OCI-LY3 (cell line): ENCODE measurements around the gene CYP4A22.

Experiments used
- H2AFZ ChIP-seq: fragments of 200-600, 300-600 bp; shearing (Covaris generic); 2 replicates; pipeline ENCODE4 v1.6.0; 2014; ENCODE audit warnings: antibody characterized with exemption, low read depth, low read length
- H3K27ac ChIP-seq: fragments of 200-600, 300-600 bp; sonication (generic); 2 replicates; pipeline ENCODE4 v1.5.1; 2014; ENCODE audit warnings: mild to moderate bottlenecking, low read length, moderate library complexity, mixed read lengths
- H3K27me3 ChIP-seq: fragments of 200-600, 300-600 bp; sonication (generic); 2 replicates; pipeline ENCODE4 v1.6.1; 2014; ENCODE audit warnings: low read depth, low read length, mixed read lengths
- H3K36me3 ChIP-seq: fragments of 200-600, 300-600 bp; sonication (generic); replicated peaks from 2 replicates; pipeline ENCODE3; 2014; ENCODE audit warnings: low read depth, low read length, mixed read lengths
- H3K4me1 ChIP-seq: fragments of 300-600, 200-600 bp; sonication (generic); 2 replicates; pipeline ENCODE4 v1.6.1; 2014; ENCODE audit warnings: low read length, mixed read lengths
- H3K4me2 ChIP-seq: fragments of 200-600, 300-600 bp; sonication (generic); 2 replicates; pipeline ENCODE4 v1.6.1; 2014; ENCODE audit warnings: low read length, mixed read lengths
- H3K4me3 ChIP-seq: fragments of 300-600, 200-600 bp; sonication (generic); 2 replicates; pipeline ENCODE4 v1.5.1; 2014; ENCODE audit warnings: antibody characterized with exemption, mild to moderate bottlenecking, low read length, moderate library complexity
- H3K79me2 ChIP-seq: fragments of 300-600, 200-600 bp; shearing (Covaris generic); 2 replicates; pipeline ENCODE4 v1.6.1; 2014; ENCODE audit warnings: mild to moderate bottlenecking, low read length, mixed read lengths
- H3K9ac ChIP-seq: fragments of 300-600, 200-600 bp; shearing (Covaris generic); 2 replicates; pipeline ENCODE4 v1.6.0; 2014; ENCODE audit warnings: mild to moderate bottlenecking, low read length, moderate library complexity
- H3K9me3 ChIP-seq: fragments of 200-600, 300-600 bp; shearing (Covaris generic); 2 replicates; pipeline ENCODE4 v1.6.1; 2014; ENCODE audit warnings: low read length, mixed read lengths; ENCODE audit not compliant: insufficient read depth
- H4K20me1 ChIP-seq: fragments of 200-600, 300-600 bp; sonication (generic); 2 replicates; pipeline ENCODE4 v1.6.1; 2016; ENCODE audit warnings: low read length, mixed read lengths; ENCODE audit not compliant: insufficient read depth
- EZH2phosphoT487 ChIP-seq: fragments of 200-600 bp; shearing (Covaris generic); IDR thresholded peaks from 2 replicates; pipeline ENCODE4 v1.6.1; 2018; ENCODE audit warnings: antibody characterized with exemption, mixed run types, low read depth
- TF ChIP-seq, protein P1 (sequence below): fragments of 200-600, 300-600 bp; sonication (generic); IDR thresholded peaks from 2 replicates; pipeline ENCODE4 v1.5.1; 2014; ENCODE audit warnings: antibody characterized with exemption, low read length, low read depth

Gene CYP4A22

GRCh38 chr1:47188791-47189785 lies 51.8 kb downstream of the CYP4A22 start:
- H3K79me2 ChIP-seq, result no peaks in the 10 kb centered on the region
- no peak overlapping the region for H3K9ac ChIP-seq
- H2AFZ ChIP-seq, result no peak overlapping the region
- no peaks in the 10 kb centered on the region for H3K36me3 ChIP-seq
- H3K27ac ChIP-seq, result no peak overlapping the region
- H4K20me1 ChIP-seq, result no peaks in the 10 kb centered on the region
- TF ChIP-seq, protein P1, sequence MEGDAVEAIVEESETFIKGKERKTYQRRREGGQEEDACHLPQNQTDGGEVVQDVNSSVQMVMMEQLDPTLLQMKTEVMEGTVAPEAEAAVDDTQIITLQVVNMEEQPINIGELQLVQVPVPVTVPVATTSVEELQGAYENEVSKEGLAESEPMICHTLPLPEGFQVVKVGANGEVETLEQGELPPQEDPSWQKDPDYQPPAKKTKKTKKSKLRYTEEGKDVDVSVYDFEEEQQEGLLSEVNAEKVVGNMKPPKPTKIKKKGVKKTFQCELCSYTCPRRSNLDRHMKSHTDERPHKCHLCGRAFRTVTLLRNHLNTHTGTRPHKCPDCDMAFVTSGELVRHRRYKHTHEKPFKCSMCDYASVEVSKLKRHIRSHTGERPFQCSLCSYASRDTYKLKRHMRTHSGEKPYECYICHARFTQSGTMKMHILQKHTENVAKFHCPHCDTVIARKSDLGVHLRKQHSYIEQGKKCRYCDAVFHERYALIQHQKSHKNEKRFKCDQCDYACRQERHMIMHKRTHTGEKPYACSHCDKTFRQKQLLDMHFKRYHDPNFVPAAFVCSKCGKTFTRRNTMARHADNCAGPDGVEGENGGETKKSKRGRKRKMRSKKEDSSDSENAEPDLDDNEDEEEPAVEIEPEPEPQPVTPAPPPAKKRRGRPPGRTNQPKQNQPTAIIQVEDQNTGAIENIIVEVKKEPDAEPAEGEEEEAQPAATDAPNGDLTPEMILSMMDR, result no peak
- TF ChIP-seq EZH2phosphoT487, result no peak
- no peaks in the 10 kb centered on the region for H3K27me3 ChIP-seq
- no peak overlapping the region for H3K4me2 ChIP-seq
- no peak overlapping the region for H3K4me3 ChIP-seq
- no peaks in the 10 kb centered on the region for H3K9me3 ChIP-seq
- no peaks in the 10 kb centered on the region for H3K4me1 ChIP-seq

GRCh38 chr1:47189844-47190508 lies 52.7 kb downstream of the CYP4A22 start, which contains the start of gene PDZK1IP1:
PDZK1IP1 (minus strand) TSS chr1:47190036; CDS start chr1:47189932, 104 bp downstream.
- H3K4me2 ChIP-seq, result no peak within 1 kb of the TSS
- no peaks in the 10 kb centered on the region for H3K9me3 ChIP-seq
- no peaks in the 10 kb centered on the region for H3K79me2 ChIP-seq
- no peak within 1 kb of the TSS for H2AFZ ChIP-seq
- no peak within 1 kb of the TSS for H3K27ac ChIP-seq
- H3K4me1 ChIP-seq, result no peaks in the 10 kb centered on the region
- no peak within 1 kb of the TSS for H3K9ac ChIP-seq
- no peak for TF ChIP-seq EZH2phosphoT487
- TF ChIP-seq, protein P1, result no peak
- no peaks in the 10 kb centered on the region for H3K27me3 ChIP-seq
- no peak within 1 kb of the TSS for H3K4me3 ChIP-seq
- H4K20me1 ChIP-seq, result no peaks in the 10 kb centered on the region
- no peaks in the 10 kb centered on the region for H3K36me3 ChIP-seq

DNA sequence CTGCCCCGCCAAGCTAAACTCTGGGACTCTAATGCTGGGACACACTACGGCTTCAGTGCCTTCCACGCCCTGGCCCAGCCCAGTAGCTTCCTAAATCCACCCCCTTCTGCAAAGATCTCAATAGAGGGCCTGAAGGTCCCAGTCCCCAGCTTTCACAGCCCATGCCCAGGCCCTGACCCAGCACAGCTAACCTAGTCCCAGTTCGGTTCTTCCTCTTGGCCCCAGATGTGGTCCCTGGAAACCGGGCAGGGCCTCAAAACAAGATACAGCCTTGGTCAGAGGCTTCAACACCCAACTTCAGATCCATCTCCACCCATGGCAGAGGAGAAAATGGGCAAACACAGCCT lies 53.2 kb downstream of the CYP4A22 start:
- no peak overlapping the region for H3K4me2 ChIP-seq
- no peak overlapping the region for H3K9ac ChIP-seq

GRCh38 chr1:47190857-47191256 lies 53.6 kb downstream of the CYP4A22 start:
- TF ChIP-seq, protein P1, result no peak
- TF ChIP-seq EZH2phosphoT487, result no peak
- H3K27me3 ChIP-seq, result no peaks in the 10 kb centered on the region
- H3K4me1 ChIP-seq, result no peaks in the 10 kb centered on the region
- H3K79me2 ChIP-seq, result no peaks in the 10 kb centered on the region
- H3K27ac ChIP-seq, result no peak overlapping the region
- H3K4me3 ChIP-seq, result no peak overlapping the region
- no peak overlapping the region for H3K4me2 ChIP-seq
- H3K9ac ChIP-seq, result no peak overlapping the region
- no peaks in the 10 kb centered on the region for H3K9me3 ChIP-seq
- H4K20me1 ChIP-seq, result no peaks in the 10 kb centered on the region
- H2AFZ ChIP-seq, result no peak overlapping the region
- H3K36me3 ChIP-seq, result no peaks in the 10 kb centered on the region

More for the DNA sequence above, 53.2 kb downstream of the CYP4A22 start:
- H3K27ac ChIP-seq, result no peak overlapping the region
- H3K79me2 ChIP-seq, result no peaks in the 10 kb centered on the region
- no peaks in the 10 kb centered on the region for H3K9me3 ChIP-seq
- H4K20me1 ChIP-seq, result no peaks in the 10 kb centered on the region
- H2AFZ ChIP-seq, result no peak overlapping the region
- no peaks in the 10 kb centered on the region for H3K36me3 ChIP-seq
- no peaks in the 10 kb centered on the region for H3K4me1 ChIP-seq
- no peak overlapping the region for H3K4me3 ChIP-seq
- TF ChIP-seq EZH2phosphoT487, result no peak
- TF ChIP-seq, protein P1, result no peak
- no peaks in the 10 kb centered on the region for H3K27me3 ChIP-seq
